ENCODE data around the gene PPP1R37. TPM values are rescaled to one million over a fixed set of nuclear protein-coding genes. Genes with fewer than 3 reads are reported as not detected.

Gene PPP1R37
- total and polyA plus RNA-seq, 2 donors (not counting 1 experiment from before 2014, with no cell fraction given) = 11.3 to 36.0 TPM

- peaks cover 1% of the 10 kb centered on the region for H3K4me1 ChIP-seq (ENCODE audit: control insufficient read depth, extremely low read depth, insufficient read depth, low read length)
- no peaks in the 10 kb centered on the region for H3K79me2 ChIP-seq (ENCODE audit: control insufficient read depth, insufficient read depth, low read length)
- H3K27ac ChIP-seq (ENCODE audit: insufficient read depth, low read length) = no peak overlapping the region
- no peak overlapping the region for H3K4me3 ChIP-seq (replicated peaks in 1 of 4; ENCODE audit: control extremely low read depth in 1 of 4, insufficient read depth in 1 of 4, low read depth in 3 of 4, low read length in 4 of 4)
- no peaks in the 10 kb centered on the region for H3K27me3 ChIP-seq (ENCODE audit: control insufficient read depth, insufficient read depth, low read length)
- no peaks in the 10 kb centered on the region for H3K9me3 ChIP-seq (ENCODE audit: control insufficient read depth, insufficient read depth, low read depth, low read length)
- no peak overlapping the region for H2AFZ ChIP-seq (ENCODE audit: low read length)
- H4K20me1 ChIP-seq (ENCODE audit: control insufficient read depth, extremely low read depth, insufficient read depth, low read length) = no peaks in the 10 kb centered on the region
- H3K9ac ChIP-seq (ENCODE audit: insufficient read depth, low read length) = no peak overlapping the region
- H3K36me3 ChIP-seq (ENCODE audit: control insufficient read depth, insufficient read depth, low read length) = peaks cover 14% of the 10 kb centered on the region
- TF ChIP-seq EZH2 (IDR thresholded peaks at IDR 0.05; ENCODE audit: low read length, missing control alignments) (no peak), CTCF (conservative IDR thresholded peaks at IDR 0.05 in 1 of 2, IDR thresholded peaks at IDR 0.05 in 1 of 2; ENCODE audit: low read depth in 1 of 2, low read length in 2 of 2) (no peak)
- no peak for DNase-seq (ENCODE audit: low read depth in 2 of 2)
- H3K4me2 ChIP-seq (ENCODE audit: extremely low read depth, insufficient read depth, low read length) = no peak overlapping the region
Observed at GRCh38 chr19:45142016-45142725, 49.2 kb downstream of the PPP1R37 start.

GRCh38 chr19:45142726-45143110 lies 49.7 kb downstream of the PPP1R37 start:
- Histone ChIP-seq H3K79me2 (ENCODE audit: control insufficient read depth, insufficient read depth, low read length) (no peaks in the 10 kb centered on the region), H2AFZ (ENCODE audit: low read length) (no peak overlapping the region), H4K20me1 (ENCODE audit: control insufficient read depth, extremely low read depth, insufficient read depth, low read length) (no peaks in the 10 kb centered on the region), H3K4me1 (ENCODE audit: control insufficient read depth, extremely low read depth, insufficient read depth, low read length) (no peaks in the 10 kb centered on the region), H3K27ac (ENCODE audit: insufficient read depth, low read length) (no peak overlapping the region), H3K36me3 (ENCODE audit: control insufficient read depth, insufficient read depth, low read length) (peaks cover 16% of the 10 kb centered on the region), H3K9me3 (ENCODE audit: control insufficient read depth, insufficient read depth, low read depth, low read length) (no peaks in the 10 kb centered on the region), H3K9ac (ENCODE audit: insufficient read depth, low read length) (no peak overlapping the region), H3K27me3 (ENCODE audit: control insufficient read depth, insufficient read depth, low read length) (no peaks in the 10 kb centered on the region), H3K4me2 (ENCODE audit: extremely low read depth, insufficient read depth, low read length) (no peak overlapping the region), H3K4me3 (replicated peaks in 1 of 4; ENCODE audit: control extremely low read depth in 1 of 4, insufficient read depth in 1 of 4, low read depth in 3 of 4, low read length in 4 of 4) (no peak overlapping the region)
- TF ChIP-seq EZH2 (IDR thresholded peaks at IDR 0.05; ENCODE audit: low read length, missing control alignments) = no peak
- no peak for TF ChIP-seq CTCF (conservative IDR thresholded peaks at IDR 0.05 in 1 of 2, IDR thresholded peaks at IDR 0.05 in 1 of 2; ENCODE audit: low read depth in 1 of 2, low read length in 2 of 2)
- DNase-seq (ENCODE audit: low read depth in 2 of 2) = no peak

- H3K27ac ChIP-seq (ENCODE audit: insufficient read depth, low read length) = no peak overlapping the region
- H3K79me2 ChIP-seq (ENCODE audit: control insufficient read depth, insufficient read depth, low read length) = no peaks in the 10 kb centered on the region
- no peak for TF ChIP-seq EZH2 (IDR thresholded peaks at IDR 0.05; ENCODE audit: low read length, missing control alignments)
- TF ChIP-seq CTCF (conservative IDR thresholded peaks at IDR 0.05 in 1 of 2, IDR thresholded peaks at IDR 0.05 in 1 of 2; ENCODE audit: low read depth in 1 of 2, low read length in 2 of 2) = no peak
Observed at GRCh38 chr19:45144431-45145269, 51.7 kb downstream of the PPP1R37 start.

More at GRCh38 chr19:45144431-45145269, 51.7 kb downstream of the PPP1R37 start:
- no peak for DNase-seq (ENCODE audit: low read depth in 2 of 2)
- no peak overlapping the region for H3K4me2 ChIP-seq (ENCODE audit: extremely low read depth, insufficient read depth, low read length)
- no peaks in the 10 kb centered on the region for H4K20me1 ChIP-seq (ENCODE audit: control insufficient read depth, extremely low read depth, insufficient read depth, low read length)
- H3K4me1 ChIP-seq (ENCODE audit: control insufficient read depth, extremely low read depth, insufficient read depth, low read length) = no peaks in the 10 kb centered on the region
- no peak overlapping the region for H3K9ac ChIP-seq (ENCODE audit: insufficient read depth, low read length)
- H3K9me3 ChIP-seq (ENCODE audit: control insufficient read depth, insufficient read depth, low read depth, low read length) = no peaks in the 10 kb centered on the region
- no peak overlapping the region for H2AFZ ChIP-seq (ENCODE audit: low read length)
- H3K27me3 ChIP-seq (ENCODE audit: control insufficient read depth, insufficient read depth, low read length) = no peaks in the 10 kb centered on the region
- H3K36me3 ChIP-seq (ENCODE audit: control insufficient read depth, insufficient read depth, low read length) = peaks cover 19% of the 10 kb centered on the region
- H3K4me3 ChIP-seq (replicated peaks in 1 of 4; ENCODE audit: control extremely low read depth in 1 of 4, insufficient read depth in 1 of 4, low read depth in 3 of 4, low read length in 4 of 4) = no peak overlapping the region

Data from fibroblast of lung (primary cell).